Stimulated activated CD4-positive, alpha-beta T cell treated with anti-CD3 and anti-CD28 coated beads, TNF-alpha, amount 100 ng/mL, for 4 hours (primary cell): ENCODE measurements around the gene TBX1.

Experiments
- DNase-seq, 3 experiments: peaks; one replicate each; pipeline ENCODE4 v3.0.0-alpha.2; 2020; ENCODE audit warnings: low read depth in 3 of 3

Gene TBX1

DNA sequence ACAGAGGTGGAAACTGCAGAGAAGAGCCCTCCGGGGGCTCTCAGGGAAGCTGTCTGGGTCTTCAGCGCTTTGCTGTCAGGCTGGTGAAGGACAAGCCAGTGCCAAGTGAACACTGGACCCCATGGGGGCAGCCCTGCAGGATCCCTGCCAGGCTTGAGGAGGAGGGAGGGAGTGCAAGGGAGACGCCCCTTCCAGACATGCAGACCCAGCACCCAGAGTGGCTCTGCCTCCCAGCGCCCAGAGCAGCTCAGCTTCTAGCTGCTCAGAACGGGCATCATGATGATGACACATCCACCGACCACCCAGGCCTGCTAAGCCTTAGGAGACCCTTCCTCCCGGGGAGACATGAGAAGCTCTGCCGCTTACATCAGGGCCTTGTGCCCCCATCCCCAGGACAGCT, 39.7 kb downstream of the TBX1 start:
- DNase-seq: no peak

DNA sequence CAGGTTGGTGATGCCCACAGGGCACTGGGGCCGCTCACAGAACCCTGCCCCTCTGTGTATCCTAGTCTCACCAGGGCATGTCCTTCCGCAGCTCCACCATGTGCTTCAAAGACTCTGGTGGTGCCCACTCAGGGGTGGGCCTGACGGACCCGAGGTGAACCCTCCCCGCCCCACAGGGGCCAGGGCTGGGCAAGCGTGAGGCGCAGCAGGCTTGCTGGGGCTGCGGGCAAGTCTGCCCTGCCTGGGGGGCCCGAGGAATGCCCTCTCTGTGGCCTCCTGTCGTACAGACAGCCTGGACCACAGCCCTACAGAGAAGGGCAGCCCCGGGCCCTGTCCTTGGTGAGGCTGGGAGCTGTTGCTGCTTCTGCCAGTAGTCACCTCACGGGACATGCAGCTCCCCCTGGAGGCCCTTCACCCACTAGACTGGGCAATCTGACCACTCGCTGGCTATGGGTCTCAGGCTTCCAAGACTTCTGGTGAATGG, 40.2 kb downstream of the TBX1 start:
- no peak for DNase-seq

DNA sequence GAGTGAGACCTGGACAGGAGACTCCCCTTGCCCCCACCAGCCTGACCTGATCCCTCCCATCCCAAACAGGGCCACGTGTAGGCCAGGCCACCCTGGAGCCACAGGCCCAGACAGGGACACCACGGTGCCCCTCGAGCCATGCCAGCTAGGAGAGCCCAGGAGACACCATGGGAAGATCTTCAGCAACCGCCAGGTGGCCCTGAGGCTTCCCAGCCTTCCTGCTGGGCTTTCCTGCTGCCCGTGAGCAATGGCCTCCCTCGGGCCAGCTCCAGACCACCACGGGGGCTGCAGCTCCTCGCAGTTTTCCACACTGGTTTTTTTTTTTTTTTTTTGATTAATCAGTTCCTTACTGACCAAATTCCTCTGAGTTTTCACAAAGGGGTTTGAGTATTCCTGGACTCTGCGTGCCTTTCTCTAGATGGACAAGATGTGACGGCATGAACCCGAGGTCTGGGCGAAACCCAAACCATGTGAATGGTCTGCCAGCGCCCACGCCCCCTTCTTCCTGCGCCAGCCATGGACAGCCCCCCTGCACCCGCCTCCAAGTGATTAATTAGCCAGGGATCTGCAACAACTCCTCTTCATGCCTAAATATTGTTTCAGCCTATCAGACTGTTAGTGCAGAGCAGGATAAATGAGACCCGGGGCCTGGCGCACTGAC, 40.9 kb downstream of the TBX1 start:
- DNase-seq: no peak

DNA sequence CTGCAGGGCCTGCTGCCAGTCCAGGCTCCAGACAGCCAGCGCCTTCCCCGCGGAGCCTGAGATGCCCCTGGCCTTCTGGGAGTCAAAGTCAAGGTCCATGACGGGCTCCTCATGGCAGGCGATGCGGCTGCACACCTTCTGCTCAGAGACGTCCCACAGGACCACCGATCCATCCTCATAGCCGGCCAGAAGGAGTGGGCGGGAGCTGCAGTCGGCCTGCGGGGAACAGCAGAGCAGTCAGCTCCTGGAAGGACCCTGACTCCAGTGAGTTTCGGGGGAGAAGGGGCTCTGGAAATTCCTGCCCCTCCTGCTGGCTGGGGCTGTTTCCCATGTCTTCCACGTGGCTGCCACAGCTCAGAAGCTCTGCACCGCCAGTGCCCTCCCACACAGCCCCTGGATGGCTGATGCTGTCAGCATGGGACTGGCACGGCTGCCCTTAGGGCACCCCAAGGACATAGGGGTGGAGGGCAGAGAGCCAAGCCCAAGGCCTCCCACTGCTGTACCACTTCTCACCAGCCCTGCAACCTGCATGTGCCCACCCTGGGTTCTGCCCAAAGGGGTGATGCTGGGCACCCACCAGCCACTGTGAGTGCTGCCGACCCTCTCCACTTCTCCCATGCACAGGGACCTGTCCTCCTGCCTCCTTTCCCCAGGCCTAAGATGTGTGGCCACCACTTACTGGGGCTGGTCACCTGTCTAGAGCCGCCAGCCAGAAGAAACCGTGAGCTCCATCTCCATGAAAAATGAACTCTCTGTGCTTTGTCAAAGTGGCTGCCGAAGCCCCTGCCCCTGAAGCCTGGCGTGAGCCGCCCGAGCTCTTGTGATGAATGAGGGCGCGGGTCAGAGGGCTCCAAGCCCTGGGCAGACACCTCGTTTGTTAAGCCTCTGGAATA, 41.7 kb downstream of the TBX1 start:
- DNase-seq: no peak

DNA sequence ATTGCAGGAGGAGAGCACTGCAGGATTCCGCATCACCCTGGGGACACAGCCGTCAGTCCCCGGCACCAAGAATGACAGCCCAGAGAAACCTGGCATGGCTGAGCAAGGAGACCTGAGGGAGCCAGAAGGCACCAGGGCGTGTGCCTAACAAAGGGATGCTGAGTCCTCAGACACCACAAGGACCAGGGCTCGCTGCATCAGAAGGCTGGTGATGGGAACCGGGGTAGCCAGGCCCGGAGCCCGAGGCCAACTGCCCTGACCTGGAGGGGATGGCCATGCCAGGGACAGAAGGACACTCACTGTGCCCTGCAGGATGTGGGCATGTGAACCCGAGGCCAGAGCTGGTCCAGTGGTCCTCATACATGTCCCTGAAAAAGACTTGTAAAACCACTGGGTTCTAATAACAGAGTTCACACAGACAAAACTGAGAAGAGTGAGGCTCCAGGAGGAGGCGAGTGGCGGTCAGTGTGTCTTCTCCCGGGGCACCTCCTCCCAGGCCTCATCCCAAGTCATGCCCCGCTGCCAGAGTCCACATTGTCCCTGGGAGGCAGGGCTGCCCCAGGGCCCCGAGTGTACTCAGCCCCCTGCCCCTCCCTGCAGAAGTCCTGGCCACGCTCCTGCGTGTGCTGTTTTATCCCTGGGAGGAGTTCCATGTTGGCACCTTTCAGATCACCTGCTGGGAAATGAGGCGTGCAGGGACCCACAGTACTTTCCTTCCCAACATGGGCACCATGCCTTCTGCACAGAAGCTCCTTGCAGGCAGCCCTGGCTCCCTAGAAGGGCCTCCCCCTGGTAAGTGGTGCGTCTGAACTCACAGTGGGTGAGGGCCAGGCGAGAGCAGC, 42.5 kb downstream of the TBX1 start:
- DNase-seq: no peak

DNA sequence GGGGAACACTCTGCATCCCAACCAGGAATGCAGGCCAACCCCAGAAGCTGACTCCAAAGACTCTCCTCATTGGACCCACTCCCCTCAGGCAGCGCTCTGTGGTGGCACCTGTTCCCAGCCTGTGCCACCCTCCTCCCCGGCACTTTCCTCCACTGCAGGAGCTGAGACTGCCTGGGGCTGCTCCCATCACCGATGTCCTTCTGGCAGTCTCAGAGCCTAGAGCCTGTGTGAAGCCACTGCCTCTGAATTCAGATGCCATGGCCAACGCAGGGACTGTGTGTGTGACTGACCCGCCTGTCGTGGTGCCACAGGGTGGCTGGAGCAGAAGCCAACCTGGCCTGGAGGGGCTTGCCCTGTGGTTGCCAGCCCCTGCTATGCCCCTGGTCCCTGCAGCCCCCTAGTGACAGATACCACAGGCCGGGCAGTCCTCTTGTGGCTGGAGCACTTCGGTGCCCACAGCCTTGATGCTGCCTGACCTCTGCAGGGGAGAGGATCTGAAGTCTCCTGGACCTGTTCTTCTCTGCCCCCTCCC, 43.2 kb downstream of the TBX1 start:
- DNase-seq: no peak

DNA sequence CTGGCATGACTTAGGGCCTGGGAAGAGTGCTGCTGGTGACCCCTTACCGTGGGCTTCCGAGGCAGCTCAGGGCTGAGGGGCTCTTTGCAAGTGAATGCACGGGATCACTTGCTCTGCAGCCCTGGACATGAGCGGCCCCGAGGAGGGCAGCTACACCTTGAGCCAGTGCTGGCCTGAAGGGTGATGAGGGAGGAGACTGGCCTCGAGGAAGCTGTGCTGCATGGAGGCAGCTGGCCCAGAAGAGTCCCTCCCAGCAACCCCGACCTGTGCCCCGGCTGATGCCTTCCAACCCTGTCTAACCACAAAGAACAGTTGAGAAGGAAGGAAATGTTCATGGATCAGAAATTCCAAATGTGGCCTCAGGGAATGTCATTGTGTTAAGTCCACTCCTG, 45.2 kb downstream of the TBX1 start:
- DNase-seq: no peak

DNA sequence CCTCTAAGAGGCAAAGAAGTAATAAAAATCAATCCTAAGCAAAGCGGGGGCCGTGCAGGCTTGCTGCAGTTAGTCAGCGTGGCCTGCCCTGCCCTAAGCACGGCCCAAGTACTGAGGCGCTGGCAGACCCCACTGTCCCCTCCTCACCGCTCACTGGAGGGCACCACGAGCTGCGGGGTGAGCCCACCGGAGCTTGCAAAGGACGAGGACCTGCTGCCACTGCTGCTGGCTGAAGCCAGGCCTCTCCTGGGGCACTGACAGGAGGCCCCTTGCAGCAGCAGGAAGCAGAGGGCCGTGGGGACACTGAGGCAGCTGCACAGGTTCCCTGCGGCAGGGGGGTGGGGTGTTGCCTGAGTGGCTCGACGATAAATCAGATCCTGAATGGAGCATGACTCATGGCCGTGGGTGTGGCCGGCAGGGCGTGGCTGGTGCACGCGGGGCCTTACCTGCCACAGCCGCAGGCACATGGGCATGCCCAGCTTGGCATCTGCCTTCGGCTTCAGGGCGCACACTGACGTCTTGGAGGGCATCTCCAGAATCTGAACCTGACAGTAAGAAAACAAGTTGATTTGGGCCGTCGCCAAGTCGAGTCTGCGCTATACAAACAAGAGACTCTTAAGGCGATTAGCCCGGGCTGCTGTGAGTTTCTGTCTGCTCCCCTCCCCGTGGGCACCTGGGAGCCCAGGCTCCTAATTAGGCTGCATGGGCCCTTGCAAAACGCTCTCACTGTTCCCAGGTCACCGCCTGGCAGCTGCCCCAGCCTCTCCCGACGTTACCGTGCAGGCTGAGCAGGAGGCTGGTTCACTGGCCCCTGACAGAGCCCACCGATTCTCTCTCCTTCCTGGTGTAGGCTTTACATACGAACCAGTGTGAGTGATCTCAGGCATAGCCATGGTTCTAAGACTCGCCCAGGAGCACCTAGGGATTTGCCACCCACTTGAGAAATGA, 45.9 kb downstream of the TBX1 start:
- no peak for DNase-seq

DNA sequence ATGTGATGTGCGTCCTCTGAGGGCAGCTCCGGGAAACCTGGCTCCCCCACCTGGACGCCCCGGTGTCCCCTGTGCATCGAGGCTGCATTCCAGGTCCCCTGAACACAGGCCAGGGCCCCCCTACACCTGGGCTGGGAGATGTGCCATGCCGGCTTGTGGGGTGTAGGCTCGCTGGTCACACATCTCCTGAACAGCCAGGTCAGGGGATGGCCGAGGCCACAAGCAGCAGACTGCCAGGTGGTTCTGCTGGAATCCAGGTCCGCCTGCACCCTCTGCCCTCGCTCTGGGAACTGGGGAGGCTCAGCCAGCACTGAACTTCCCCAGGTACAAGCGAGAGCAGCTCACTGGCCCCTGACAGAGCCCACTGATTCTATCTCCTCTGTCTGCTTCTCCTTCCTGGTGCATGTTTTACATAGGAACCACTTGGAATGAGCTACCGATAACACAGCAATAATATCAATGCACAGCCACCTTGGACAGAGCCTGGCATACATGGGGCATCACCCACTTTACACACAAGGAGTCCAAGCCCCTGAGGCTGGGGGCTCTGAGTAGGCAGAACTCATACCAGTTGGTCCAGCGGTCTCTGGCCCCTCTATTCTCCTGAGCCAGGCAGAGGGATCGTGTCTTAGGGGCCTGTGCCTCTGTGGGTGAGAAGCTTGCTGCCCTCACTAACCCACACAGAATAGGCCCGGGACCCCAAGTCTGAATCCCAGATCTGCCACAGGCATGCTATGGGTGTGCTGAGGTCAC, 46.8 kb downstream of the TBX1 start:
- DNase-seq: no peak

DNA sequence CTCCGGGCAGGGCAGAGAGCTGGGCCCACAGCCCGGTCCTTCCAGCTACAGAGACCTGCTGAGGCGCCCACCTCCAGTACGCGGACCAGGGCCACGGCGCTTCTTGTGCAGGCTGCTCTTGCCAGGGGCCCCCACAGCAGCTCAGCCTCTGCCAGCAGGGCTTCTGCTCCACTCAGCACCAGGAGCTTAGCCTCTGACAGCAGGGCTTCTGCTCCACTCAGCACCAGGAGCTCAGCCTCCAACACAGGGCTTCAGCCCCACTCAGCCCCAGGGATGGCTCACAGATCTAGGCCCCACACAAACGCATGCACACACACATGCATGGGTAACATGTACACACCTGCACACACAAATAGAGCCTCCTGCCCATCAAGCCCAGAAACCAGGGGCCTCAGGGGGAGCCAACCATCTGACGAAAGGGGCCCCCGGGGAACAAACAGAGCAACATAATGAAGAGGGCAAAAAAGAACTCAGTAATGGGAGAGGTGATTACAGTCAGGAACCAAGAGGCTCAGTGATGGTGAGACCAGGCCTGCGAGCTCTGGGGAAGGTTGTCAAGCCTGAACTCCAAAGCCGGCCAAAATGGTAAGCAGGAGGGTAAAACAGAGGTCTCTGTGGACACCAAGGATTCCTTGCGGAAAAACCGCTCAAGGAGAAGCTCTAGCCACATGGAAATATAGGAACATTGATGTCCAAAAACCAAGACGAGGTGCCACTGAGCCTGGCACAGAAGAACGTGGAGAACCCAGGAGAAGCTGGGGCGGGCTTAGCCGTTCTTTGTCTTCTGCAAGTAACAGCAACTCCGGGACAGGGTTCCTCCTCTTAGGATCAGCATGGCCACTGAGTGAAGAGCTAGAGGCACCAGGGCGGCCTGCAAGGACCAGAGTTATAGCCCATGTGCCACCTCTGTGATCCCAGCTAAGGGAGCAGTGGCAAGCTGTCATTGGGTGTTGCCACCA, 47.6 kb downstream of the TBX1 start:
- DNase-seq: no peak

DNA sequence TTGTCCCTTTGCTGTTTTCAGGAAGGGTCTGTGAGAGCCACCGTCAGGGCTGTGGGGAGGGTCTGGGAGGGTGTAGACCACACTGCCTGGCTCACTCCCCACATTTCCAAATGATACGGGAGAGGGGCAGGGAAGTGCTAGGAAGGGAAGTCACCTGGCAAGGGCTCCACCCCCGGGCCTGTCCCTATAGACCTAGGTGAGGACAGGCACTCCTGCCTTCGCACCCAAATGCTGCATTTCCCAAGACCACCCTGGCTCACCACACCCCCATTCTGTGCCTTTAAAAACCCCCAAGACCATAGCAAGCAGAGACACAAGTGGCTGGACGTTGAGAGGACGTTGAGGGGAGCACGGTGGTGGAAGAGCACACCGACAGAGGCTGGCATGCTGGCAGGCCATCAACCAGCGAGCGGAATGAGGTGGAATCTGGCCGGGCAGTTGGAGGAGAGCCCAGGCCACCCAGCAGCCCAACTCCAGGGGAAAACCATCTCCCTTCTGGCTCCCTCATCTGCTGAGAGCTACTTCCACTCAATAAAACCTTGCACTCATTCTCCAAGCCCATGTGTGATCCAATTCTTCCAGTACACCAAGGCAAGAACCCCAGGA, 48.4 kb downstream of the TBX1 start:
- no peak for DNase-seq

DNA sequence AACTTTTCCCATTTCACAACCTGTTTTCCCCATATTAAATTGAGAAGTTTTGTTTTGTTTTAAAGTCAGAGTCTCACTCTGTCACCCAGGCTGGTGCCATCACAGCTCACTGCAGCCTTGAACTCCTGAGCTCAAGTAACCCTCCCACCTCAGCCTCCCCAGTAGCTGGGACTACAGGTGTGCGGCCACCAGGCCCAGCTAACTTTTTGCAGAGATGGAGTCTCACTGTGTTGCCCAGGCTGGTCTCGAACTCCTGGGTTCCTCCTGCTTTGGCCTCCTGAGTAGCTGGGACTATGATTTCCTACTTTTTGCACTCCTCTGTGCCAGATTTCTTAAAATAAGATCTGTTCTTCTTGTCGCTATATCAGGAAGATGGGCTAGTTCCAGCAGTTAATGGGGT, 49.2 kb downstream of the TBX1 start:
- no peak for DNase-seq

DNA sequence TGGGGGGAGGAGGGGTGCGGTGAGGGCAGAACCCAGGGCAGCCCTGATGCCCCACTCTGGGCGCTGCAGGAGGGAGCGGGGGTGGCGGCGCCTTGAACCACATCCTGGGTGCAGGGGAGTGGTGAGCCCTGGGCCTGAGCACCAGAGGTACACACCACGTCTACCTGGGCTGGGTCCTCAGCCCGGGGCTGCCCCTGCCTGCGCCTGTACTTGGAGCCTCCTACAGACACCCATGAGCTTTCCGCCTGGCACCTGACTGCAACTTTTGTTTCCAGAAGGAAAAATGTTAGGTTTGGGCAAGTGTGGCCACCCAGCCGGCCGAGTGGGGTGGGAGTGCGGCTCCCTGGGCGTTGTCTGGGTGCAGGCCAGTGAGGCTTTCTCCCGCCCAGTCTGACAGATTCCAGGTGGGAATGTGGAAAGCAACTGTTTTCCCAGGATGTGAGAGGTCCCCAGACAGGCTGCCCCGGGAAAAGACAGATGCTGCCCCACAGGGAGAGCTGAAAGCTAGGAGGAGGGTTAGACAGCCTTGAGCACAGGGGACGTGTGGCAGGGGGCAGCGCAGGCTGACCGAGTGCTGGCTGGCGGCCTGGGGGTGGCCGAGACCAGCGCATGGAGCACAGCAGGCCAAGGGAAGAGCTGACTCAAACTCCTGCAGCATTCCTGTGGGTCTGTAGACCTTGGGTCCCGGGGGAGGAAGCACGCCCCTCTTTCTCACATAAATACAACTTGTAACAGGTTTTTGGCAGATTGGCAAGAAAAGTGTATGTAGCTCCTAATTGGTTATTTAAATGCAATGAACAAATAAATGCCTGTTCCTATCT, 50.0 kb downstream of the TBX1 start:
- no peak for DNase-seq

DNA sequence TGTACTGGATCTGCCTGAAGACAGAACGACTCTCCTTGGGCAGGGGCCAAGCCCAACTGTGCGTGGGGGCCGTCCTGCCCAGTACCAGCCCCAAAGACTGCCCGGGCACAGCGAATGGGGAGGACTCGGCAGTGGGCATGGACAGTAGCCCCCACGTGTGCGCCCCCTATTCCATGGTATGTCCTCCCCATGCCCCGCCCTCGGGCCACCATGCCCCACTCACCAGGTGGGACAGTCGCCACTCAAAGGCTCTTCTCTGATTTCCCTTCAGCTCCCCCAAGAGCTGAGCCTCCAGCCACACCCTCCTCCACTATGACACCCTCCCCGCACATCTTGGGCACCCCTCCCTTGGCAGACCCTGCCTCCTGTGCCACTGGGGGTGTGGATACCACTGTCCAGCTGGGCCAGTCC, 50.6 kb downstream of the TBX1 start:
- DNase-seq: no peak

DNA sequence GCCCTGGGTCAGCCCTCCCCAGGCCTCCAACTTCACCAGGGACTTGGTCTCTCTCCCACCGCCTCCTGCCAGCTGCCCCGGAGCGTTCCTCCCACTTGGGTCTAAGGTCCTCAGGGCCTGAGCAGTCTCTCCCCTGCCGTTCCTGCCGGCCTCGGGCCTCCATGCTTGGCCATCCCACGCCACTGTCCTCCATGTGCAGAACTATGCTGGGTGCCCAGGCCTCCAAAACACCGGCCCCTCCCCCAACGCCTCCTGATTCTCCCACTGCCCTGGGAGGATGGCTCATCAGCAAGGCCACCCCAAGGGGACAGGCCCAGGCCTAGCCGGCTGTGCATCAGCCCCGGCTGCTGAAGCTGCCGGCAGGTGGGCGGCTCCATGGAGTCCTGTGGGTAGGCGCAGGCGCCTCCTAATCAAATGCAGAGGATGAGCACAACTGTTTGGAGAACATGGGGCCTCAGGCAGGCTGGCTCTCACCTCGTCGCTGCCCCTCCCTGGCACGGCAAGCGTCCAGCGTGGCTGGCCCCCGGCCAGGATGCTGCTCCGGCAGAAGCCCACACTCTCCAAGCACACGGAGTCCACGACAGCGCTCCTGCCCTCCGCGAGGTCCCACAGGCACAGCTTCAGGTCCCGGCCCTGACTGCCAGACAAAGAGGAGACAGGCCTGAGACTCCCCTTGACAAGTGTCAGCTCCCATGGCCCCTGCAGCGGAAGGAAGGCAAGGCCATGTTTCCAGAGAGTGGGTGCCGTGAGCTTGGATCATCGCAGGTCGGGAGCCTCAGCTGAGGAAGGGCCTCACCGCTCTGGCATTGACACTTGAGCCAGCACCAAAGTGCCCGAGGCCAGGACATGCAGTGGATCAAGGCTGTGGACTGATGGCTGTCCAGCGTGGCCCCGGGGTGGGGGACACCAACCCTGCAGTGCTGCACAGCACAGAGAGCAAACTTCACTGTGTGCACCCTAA, 51.5 kb downstream of the TBX1 start:
- DNase-seq: no peak

DNA sequence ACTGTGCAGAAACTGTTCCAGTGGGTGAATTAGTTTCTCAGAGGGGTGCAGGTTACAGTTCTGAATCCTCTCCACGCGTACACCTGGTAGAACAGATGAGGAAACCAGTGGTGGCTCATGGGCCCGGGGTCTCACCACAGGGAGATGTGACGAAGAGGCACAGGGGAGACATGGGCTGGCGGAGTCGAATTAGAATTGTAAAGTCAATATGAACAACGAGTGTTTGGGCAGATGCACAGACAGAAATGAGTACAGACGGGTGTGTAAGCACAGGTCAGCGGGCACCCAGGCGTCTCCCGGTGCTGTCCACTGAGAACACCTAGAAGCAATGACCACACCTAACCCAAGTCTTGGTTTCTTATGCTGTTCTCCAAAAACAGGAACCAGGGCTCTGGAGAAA, 52.3 kb downstream of the TBX1 start:
- DNase-seq: no peak

DNA sequence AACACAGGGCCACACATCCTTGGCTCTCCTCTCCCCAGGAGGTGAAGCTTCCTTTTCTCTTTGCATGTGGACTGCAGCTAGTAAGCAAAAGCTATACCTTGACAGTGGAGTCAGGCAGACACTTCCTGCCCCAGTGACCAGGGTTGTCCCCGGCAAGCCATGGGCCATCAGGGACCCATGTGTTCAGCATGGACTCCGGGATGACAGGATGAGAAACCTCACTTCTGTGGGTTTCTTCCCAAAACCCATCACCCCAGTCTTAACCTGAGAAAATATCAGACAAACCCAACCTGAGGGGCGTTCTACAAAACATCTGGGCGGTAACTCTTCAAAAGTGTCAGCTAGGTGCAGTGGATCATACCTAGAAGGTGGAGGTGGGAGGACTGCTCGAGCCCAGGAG, 53.9 kb downstream of the TBX1 start:
- no peak for DNase-seq
